ENCODE results near the gene STIM1.

GRCh38 chr11:3962406-3962840 is 107.0 kb downstream of the STIM1 start:
- TF ChIP-seq POLR2AphosphoS5 (IDR thresholded peaks at IDR 0.05) (no peak), CTCF (IDR thresholded peaks at IDR 0.05) (no peak)

Data from sigmoid colon (tissue), 4 donors.